HepG2 (cell line): Measurements from ENCODE around the gene MLST8. TPM values are rescaled to one million over a fixed set of nuclear protein-coding genes. Genes with fewer than 3 reads are reported as not detected.

Experiments used
- ARHGAP35 ChIP-seq: sonication (generic); formaldehyde crosslinking; IDR thresholded peaks from 2 replicates; pipeline ENCODE4 v1.9.0; 2022; ENCODE audit warnings: mild to moderate bottlenecking, inconsistent platforms, moderate library complexity, missing genetic modification reagents, borderline replicate concordance
- DPF2 ChIP-seq: sonication (generic); formaldehyde crosslinking; IDR thresholded peaks from 2 replicates; pipeline ENCODE4 v1.4.0; 2020; ENCODE audit warnings: mild to moderate bottlenecking, low read depth, missing genetic modification reagents, borderline replicate concordance
- MYC ChIP-seq: sonication (generic); formaldehyde crosslinking; IDR thresholded peaks from 2 replicates; pipeline ENCODE4 v1.9.0; 2021; ENCODE audit warnings: missing genetic modification reagents, borderline replicate concordance
- NONO ChIP-seq, 2 experiments: fragments of 450-650 bp in 1 of 2; sonication (generic) in 1 of 2; formaldehyde crosslinking in 1 of 2; IDR thresholded peaks in 1 of 2; conservative IDR thresholded peaks in 1 of 2; 2 replicates each; pipeline versions ENCODE4 v1.6.1 to v1.8.0; 2017 to 2022; ENCODE audit warnings: mild to moderate bottlenecking in 1 of 2, missing genetic modification reagents in 1 of 2, moderate library complexity in 1 of 2
- POLR2AphosphoS2 ChIP-seq: IDR thresholded peaks from 2 replicates; pipeline ENCODE4 v1.6.1; 2011; ENCODE audit warnings: low read depth, low read length, improper control_type of control experiment
- PRDM10 ChIP-seq: sonication (generic); formaldehyde crosslinking; IDR thresholded peaks from 2 replicates; pipeline ENCODE4 v1.4.0; 2020; ENCODE audit warnings: low read depth, missing genetic modification reagents
- RXRA ChIP-seq: sonication (generic); formaldehyde crosslinking; IDR thresholded peaks from 2 replicates; pipeline ENCODE4 v1.5.1; 2020; ENCODE audit warnings: missing genetic modification reagents
- TFAP4 ChIP-seq: sonication (generic); IDR thresholded peaks from 2 replicates; pipeline ENCODE4 v1.6.1; 2016; ENCODE audit warnings: low read depth, borderline replicate concordance
- USF2 ChIP-seq, 2 experiments: sonication (generic) in 1 of 2; formaldehyde crosslinking in 1 of 2; IDR thresholded peaks; 2 replicates each; pipeline versions ENCODE4 v1.5.1 to v1.6.1; 2011 to 2020; ENCODE audit warnings: borderline replicate concordance in 1 of 2, low read depth in 1 of 2, low read length in 1 of 2, mild to moderate bottlenecking in 1 of 2, missing genetic modification reagents in 1 of 2, moderate library complexity in 1 of 2
- ZBTB8A ChIP-seq: sonication (generic); formaldehyde crosslinking; IDR thresholded peaks from 2 replicates; pipeline ENCODE4 v1.4.0; 2020; ENCODE audit warnings: mild to moderate bottlenecking, low read depth, missing genetic modification reagents, borderline replicate concordance
- ZMYM2 ChIP-seq: sonication (generic); formaldehyde crosslinking; IDR thresholded peaks from 2 replicates; pipeline ENCODE4 v1.8.0; 2022; ENCODE audit warnings: mild to moderate bottlenecking, missing genetic modification reagents
- ZNF256 ChIP-seq: sonication (generic); formaldehyde crosslinking; conservative IDR thresholded peaks from 2 replicates; pipeline ENCODE4 v1.4.0; 2020; ENCODE audit warnings: missing genetic modification reagents
- ZNF292 ChIP-seq: sonication (generic); formaldehyde crosslinking; IDR thresholded peaks from 2 replicates; pipeline ENCODE4 v1.8.1; 2022; ENCODE audit warnings: mild to moderate bottlenecking, low read depth, missing genetic modification reagents, borderline replicate concordance
- polyA plus RNA-seq, 8 experiments: library from polyadenylated mRNA; depleted of rRNA in 3 of 8; stranded (reverse) in 7 of 8; unstranded in 1 of 8; fragments of >200 nt; fragmentation: Illumina TruSeq in 4 of 8; extraction: Trizol in 4 of 8; gene quantifications; 2 replicates each; pipeline versions ENCODE4 v1.2.1 to v1.2.3, GENCODE V29; 2011 to 2016; ENCODE audit warnings: low read depth in 4 of 8, missing spikeins in 1 of 8, mixed read lengths in 1 of 8; ENCODE audit not compliant: insufficient read depth in 1 of 8
- total RNA-seq, 5 experiments: library from RNA; depleted of rRNA; stranded (reverse); fragments of >200 nt; fragmentation: Illumina TruSeq; extraction: Trizol; gene quantifications; 2 replicates each; pipeline ENCODE4 v1.2.3, GENCODE V29; 2016; ENCODE audit warnings: low read depth in 1 of 5
- TF ChIP-seq, protein P1 (sequence below): sonication (generic); formaldehyde crosslinking; IDR thresholded peaks from 2 replicates; pipeline ENCODE4 v1.4.0; 2020; ENCODE audit warnings: missing genetic modification reagents, borderline replicate concordance
- TF ChIP-seq, protein P2 (sequence below): sonication (generic); formaldehyde crosslinking; IDR thresholded peaks from 2 replicates; pipeline ENCODE4 v1.8.0; 2022; ENCODE audit warnings: missing genetic modification reagents, low read depth, mild to moderate bottlenecking, borderline replicate concordance

Gene MLST8
- total and polyA plus RNA-seq, 2 of the 13 experiments (the other 11 are each of a cell fraction or from before 2014, with no cell fraction given), result 30.8 to 72.7 TPM

DNA sequence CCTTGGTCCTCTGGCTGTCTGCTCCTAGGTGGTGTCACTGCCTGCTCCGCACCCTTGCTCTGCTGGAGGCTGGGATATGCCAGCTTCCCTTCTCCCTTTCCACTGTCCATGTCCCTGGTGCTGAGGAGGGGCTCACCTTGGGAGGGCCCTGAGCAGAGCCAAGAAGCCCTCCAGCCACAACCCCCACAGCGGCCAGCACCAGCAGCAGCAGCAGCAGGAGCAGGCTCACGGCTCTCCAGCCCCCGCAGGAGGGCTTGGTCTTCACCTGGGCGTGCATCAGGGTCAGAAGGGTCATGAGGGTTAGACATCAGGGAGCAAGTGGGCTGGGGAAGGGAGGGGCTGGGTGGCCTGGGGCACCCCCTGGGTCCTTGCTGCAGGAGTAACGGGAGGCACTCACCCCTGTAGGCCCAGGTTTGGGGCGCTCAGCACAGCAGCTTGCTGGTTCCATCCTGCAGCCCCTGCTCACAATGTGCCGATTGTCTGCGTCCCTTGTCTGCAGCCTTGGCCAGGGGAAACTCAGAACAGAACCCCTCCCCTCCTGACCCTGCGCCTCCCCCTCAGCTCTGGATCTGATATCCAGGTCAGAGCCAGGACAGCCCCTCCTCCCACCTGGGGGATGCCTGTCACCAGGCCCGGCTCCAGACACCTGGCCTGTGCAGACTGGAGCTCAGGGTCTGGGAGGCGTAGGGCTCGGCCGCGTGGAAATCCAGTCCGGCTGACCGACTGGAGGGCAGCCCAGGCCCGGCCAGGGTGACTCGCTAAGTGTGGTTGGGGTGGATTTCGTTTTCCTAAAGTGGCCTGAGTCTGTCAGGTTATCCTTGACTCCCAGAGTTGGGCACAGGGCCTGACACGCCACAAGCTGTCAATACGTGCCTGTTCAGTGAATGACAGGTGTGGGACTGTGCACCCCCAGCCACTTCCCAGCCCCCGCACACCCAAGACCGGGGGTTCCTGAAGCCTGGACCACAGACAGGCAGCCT lies 5.4 kb downstream of the MLST8 start, which contains the start of gene BRICD5 (continued):
- TF ChIP-seq, protein P1, sequence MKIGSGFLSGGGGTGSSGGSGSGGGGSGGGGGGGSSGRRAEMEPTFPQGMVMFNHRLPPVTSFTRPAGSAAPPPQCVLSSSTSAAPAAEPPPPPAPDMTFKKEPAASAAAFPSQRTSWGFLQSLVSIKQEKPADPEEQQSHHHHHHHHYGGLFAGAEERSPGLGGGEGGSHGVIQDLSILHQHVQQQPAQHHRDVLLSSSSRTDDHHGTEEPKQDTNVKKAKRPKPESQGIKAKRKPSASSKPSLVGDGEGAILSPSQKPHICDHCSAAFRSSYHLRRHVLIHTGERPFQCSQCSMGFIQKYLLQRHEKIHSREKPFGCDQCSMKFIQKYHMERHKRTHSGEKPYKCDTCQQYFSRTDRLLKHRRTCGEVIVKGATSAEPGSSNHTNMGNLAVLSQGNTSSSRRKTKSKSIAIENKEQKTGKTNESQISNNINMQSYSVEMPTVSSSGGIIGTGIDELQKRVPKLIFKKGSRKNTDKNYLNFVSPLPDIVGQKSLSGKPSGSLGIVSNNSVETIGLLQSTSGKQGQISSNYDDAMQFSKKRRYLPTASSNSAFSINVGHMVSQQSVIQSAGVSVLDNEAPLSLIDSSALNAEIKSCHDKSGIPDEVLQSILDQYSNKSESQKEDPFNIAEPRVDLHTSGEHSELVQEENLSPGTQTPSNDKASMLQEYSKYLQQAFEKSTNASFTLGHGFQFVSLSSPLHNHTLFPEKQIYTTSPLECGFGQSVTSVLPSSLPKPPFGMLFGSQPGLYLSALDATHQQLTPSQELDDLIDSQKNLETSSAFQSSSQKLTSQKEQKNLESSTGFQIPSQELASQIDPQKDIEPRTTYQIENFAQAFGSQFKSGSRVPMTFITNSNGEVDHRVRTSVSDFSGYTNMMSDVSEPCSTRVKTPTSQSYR (CRISPR knock-in tag), result peak; percentile 75
- TF ChIP-seq ARHGAP35, result no peak
- no peak for TF ChIP-seq USF2 (IDR thresholded peaks at IDR 0.05; ENCODE audit: low read depth, low read length)
- no peak for TF ChIP-seq USF2 (CRISPR knock-in tag; IDR thresholded peaks at IDR 0.05; ENCODE audit: borderline replicate concordance)
- no peak for TF ChIP-seq POLR2AphosphoS2
- no peak for TF ChIP-seq ZMYM2 (CRISPR knock-in tag)
- no peak for TF ChIP-seq NONO (IDR thresholded peaks at IDR 0.05)
- peak; percentile 90 for TF ChIP-seq NONO (CRISPR knock-in tag; conservative IDR thresholded peaks at IDR 0.05)
- TF ChIP-seq RXRA (CRISPR knock-in tag), result peak; percentile 83
- no peak for TF ChIP-seq ZBTB8A (CRISPR knock-in tag)
- TF ChIP-seq MYC (CRISPR knock-in tag), result peak; percentile 48; the same call in 1 of the 2 replicates
- TF ChIP-seq DPF2 (CRISPR knock-in tag), result 0 out of 2 replicates have a peak, but pooled peaks have one; percentile 13
- TF ChIP-seq PRDM10, result no peak
- TF ChIP-seq, protein P2, sequence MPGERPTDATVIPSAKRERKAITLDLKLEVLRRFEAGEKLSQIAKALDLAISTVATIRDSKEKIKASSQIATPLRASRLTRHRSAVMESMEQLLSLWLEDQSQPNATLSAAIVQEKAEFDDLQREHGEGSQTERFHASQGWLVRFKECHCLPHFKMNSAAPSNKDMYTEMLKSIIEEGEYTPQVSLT (CRISPR knock-in tag), result no peak
- no peak for TF ChIP-seq ZNF256 (CRISPR knock-in tag)
- TF ChIP-seq ZNF292, result peak; percentile 22; the same call in 1 of the 2 replicates
- TF ChIP-seq TFAP4, result 0 out of 2 replicates have a peak, but pooled peaks have one; percentile 21
